Large intestine (tissue), 3 donors: Measurements from ENCODE around the gene EN1. TPM values are rescaled to one million over a fixed set of nuclear protein-coding genes. Genes with fewer than 3 reads are reported as not detected.

Experiments used
- DNase-seq, 2 donors: peaks; one replicate each; pipeline versions ENCODE4 v3.0.0 to v3.0.0-alpha.2; 2013
- H3K27ac ChIP-seq: one replicate; pipeline ENCODE4 v1.5.1; 2013; ENCODE audit warnings: low read length
- H3K27me3 ChIP-seq: 2 replicates; pipeline ENCODE4 v1.6.1; 2013; ENCODE audit warnings: low read length; ENCODE audit not compliant: control insufficient read depth, insufficient read depth
- H3K36me3 ChIP-seq: 2 replicates; pipeline ENCODE4 v1.6.1; 2013; ENCODE audit warnings: low read length; ENCODE audit not compliant: control insufficient read depth, insufficient read depth
- H3K4me1 ChIP-seq: one replicate; pipeline ENCODE4 v1.6.1; 2013; ENCODE audit warnings: low read length; ENCODE audit not compliant: control insufficient read depth, insufficient read depth
- H3K4me3 ChIP-seq: one replicate; pipeline ENCODE4 v1.5.1; 2013; ENCODE audit warnings: low read length
- H3K9me3 ChIP-seq: one replicate; pipeline ENCODE4 v1.6.1; 2013; ENCODE audit warnings: mild to moderate bottlenecking, low read depth, low read length, moderate library complexity; ENCODE audit not compliant: control insufficient read depth
- WGBS: methylation state at CpG from one replicate; pipeline ENCODE4 v1.1.5; 2013; ENCODE audit warnings: low lambda C conversion rate; ENCODE audit not compliant: insufficient coverage; 5-methylcytosine and 5-hydroxymethylcytosine counted together
- polyA plus RNA-seq: library from polyadenylated mRNA; unstranded; fragments of 120-200 nt; gene quantifications from one replicate; pipeline ENCODE4 v1.2.1, GENCODE V29; 2013

EN1 gene
- polyA plus RNA-seq, 1 donor: not detected

DNA sequence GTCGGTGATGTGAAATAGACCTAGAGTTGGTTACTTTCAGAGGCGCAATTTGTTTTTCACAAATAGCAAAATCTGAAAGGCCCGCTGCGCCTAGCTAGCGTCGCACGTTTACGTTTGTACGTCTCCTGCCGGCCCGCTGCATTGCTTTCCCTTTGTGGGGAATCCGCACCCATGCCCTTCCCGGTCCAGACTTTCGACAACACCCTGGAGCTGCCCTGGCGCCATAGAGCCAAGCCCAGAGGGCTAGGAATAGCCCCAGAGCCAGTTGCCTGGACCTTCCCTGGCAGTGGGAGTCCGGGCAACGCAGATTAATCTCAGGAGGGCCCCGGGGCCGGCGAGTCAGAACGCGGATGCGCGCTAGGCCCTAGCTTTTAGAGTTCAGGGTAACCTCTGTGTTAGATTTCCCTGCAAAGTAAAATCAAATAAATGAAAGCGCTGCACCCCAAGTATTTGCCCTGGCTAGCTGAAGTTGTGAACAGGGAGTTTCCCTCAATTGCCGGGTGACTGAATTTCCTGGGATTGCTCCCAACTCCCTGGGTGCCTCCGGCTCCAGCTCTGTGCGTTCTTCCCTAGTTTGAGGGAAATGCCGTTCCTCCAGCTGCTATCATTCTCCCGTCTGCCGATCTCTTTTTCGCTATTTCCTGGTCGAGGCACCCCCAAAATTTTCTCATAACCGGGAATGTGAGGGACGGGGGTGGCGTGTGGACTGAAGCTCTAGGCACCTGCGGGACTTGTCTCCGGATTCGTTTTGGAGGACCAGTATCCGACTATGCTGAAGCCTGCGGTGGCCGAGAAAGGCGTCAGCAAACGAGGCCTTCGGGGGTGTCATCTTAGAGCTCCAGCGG lies 1.2 kb upstream of the EN1 start:
- no peak overlapping the region for H3K27ac ChIP-seq
- no peak for DNase-seq
- peaks cover 96% of the 10 kb centered on the region for H3K27me3 ChIP-seq
- no peaks in the 10 kb centered on the region for H3K36me3 ChIP-seq
- 0% methylated on average over 1 of the region's 46 CpGs for WGBS
- no peak overlapping the region for H3K4me3 ChIP-seq
- H3K4me1 ChIP-seq: peaks cover 7% of the 10 kb centered on the region
- H3K9me3 ChIP-seq: peaks cover 8% of the 10 kb centered on the region

DNA sequence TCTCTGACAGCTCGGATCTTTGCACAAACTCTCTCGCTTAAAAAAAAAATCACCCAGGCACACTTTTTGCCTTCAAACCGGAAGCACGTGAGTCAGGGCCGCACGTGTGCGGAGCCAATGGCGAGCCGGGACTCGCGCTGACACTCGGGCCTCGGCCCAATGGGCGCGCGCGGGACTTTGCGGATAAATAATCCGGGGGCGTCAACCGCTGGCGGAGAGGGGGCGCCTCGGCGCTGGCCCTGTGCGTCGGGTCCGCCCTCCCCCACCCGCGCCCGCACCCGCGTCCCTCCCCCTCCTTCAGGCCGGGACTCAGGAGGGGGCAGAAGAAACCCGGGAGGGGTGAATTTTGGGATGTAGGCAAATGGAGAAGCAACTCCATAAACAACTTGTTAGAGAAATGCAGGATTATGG lies 319 bp upstream of the EN1 start:
- Histone ChIP-seq H3K9me3 (peaks cover 8% of the 10 kb centered on the region), H3K27me3 (peaks cover 96% of the 10 kb centered on the region), H3K4me1 (peaks cover 9% of the 10 kb centered on the region), H3K36me3 (no peaks in the 10 kb centered on the region), H3K4me3 (no peak overlapping the region), H3K27ac (no peak overlapping the region)
- DNase-seq: no peak
- no CpG with 5 or more reads among the region's 35 CpGs for WGBS

DNA sequence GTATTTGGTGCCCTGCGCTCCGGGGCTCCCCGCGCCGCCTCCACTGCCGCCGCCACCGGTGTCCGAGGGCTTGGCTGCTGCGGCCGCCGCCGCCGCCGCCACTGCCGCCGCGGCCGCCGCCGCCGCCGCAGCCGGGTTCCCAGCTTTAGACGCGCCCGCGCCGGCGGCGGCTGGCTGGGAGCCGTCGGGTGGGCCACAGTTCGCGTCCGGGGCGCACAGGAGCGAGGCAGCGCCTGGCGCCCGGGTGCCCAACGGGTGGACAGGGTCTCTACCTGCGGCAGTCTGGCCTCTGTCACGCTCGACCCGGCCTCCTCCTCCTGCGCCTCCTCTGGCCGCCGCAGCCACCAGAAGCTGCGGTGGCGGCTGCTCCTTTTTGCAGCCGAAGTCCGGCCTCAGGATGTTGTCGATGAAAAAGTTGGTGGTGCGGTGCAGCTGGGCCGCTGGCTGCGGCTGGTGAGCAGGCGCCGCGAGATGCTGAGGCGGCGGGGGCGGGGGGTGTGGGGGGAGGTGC lies 951 bp downstream of the EN1 start:
- peaks cover 96% of the 10 kb centered on the region for H3K27me3 ChIP-seq
- DNase-seq: no peak
- H3K9me3 ChIP-seq: peaks cover 14% of the 10 kb centered on the region
- H3K4me1 ChIP-seq: peaks cover 9% of the 10 kb centered on the region
- H3K27ac ChIP-seq: no peak overlapping the region
- WGBS: no CpG with 5 or more reads among the region's 63 CpGs
- no peaks in the 10 kb centered on the region for H3K36me3 ChIP-seq
- no peak overlapping the region for H3K4me3 ChIP-seq

DNA sequence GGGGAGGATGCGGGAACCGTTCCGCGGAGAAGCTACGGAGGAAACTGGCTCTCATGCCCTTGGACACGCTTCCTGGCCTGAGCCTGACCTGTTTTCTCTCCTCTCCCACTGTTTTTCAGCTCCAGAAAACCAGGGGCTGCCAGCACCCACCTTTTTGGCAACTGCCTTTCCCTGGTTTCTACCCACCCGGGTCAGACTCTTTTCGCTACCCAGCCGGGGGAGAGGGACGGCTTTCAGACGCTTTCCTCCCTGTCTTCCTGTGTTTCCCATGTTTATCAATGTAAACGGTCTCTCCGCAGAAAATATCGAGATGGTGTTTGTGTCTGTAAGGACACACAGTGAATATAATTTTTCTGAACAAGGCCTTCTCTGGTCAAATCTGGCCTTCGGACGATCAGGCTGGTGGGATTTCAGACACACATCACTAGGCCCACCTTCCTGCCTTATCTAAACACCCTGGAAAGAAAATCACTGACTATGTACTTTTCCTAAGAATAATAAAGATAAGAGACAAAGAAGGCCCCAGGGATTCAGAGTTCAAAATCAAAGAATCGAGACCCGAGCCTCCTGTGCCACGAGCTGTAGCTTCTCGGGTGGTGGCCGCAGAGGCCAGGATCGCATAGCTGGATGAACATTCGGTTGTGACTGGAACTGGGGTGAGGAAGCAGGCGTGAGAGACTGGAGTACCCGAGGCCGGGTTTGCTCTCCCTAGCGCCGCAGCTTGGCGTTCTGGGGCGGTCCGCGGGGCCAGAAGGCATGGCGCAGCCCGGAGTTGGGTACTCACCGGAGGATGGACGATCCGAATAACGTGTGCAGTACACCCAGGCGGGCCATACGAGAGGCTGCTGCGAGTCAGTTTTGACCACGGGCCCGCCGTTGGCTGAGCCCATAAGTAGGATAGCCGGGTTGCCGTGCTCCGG lies 1.7 kb downstream of the EN1 start:
- no CpG with 5 or more reads among the region's 47 CpGs for WGBS
- Histone ChIP-seq H3K27me3 (peaks cover 96% of the 10 kb centered on the region), H3K4me1 (peaks cover 9% of the 10 kb centered on the region), H3K4me3 (no peak overlapping the region), H3K27ac (no peak overlapping the region), H3K36me3 (no peaks in the 10 kb centered on the region), H3K9me3 (peaks cover 17% of the 10 kb centered on the region)
- DNase-seq: no peak

DNA sequence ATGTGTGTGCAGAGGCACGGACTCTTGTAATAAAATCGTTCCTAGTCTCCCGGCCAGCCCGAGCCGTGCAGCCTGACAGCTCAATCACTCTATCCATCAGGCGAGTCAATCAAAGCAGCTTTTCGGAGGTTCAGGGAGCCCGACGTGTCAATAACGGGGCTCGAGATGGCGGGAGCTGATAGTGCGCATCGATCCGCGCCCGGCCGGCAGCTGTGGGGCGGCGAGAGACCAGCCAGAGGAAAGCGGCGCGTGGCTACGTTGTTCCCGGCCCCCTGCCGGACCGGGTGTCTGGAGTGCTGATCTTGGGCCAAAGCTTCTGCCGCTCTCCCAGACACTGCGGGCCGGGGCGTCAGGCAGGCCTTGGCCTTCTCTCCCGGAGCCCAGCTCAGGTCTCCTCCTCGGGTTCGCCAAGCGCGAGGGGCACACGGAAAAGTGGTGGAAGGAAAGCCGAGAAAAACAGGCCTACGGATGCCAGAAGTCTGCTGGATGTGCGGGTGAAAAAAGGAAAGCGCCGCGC lies 2.4 kb downstream of the EN1 start:
- WGBS: 0% methylated on average over 1 of the region's 43 CpGs
- peaks cover 17% of the 10 kb centered on the region for H3K9me3 ChIP-seq
- H3K27ac ChIP-seq: no peak overlapping the region
- H3K4me3 ChIP-seq: no peak overlapping the region
- H3K27me3 ChIP-seq: peaks cover 96% of the 10 kb centered on the region
- H3K4me1 ChIP-seq: peaks cover 9% of the 10 kb centered on the region
- DNase-seq: no peak
- H3K36me3 ChIP-seq: no peaks in the 10 kb centered on the region

DNA sequence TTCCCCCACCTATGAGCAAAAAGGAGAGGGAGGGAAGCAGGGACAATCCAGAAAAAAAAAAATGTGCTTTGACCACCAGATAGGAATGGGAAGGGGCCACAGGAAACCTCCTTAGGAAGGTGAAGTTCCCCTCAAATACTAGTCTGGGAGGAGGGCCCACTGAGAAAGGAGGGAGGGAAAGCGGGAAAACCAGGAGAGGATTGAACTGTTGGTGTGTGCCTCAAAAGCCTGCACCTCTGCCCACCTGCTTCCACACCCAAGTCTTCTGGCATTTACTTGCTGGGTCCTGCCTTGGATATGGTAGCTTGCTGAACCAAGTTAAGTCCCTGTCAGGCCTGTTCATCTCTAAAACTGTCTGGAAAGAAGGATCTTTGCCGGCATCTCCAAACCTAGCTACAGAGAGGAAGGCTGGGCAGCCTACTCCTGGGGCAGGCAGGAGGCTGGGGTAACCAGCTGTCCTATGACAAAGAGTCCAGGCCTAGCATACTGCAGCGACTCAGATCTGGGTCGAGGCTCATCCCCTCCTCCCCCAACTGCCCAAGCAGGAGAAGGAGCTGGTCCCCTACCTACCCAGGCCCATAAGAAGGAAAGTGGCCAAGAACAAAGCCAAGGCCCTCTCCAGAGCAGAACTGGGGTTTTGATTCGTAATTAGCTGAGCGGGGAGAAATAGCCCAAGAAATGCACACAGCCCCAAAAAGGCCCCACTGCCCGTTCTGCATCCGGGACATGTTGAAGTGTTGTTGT lies 3.0 kb downstream of the EN1 start:
- H3K4me1 ChIP-seq: peaks cover 9% of the 10 kb centered on the region

DNA sequence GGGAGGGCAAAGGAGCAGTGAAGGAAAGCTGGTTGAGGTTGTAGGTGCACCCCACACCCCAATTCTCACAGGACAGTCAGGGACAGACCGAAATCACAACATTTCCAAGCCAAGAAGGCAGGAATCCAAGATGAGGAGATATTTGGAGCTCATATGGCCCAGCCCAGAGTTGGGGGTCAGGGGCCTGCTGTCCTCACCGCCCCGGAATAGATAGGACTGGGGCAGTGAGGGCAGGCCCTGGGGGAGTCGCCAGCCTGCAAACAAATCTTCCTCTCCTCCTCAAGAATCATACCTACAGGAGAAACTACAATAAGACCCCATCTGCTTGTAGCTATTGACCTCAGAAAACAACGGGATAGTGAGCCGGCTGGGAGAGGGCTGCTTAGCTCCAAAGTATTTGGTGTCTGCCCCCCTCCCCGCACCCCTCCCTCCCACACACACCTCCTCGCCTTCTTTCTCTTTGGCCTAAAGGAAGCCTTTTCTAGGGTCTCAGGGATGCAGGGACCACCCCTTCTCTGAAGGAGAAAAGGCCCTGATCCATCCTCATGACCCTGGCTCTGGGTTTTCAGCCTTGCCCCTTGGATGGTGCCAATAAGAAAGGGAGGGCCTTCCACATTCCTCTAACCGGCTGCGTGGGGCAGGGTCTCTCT lies 3.8 kb downstream of the EN1 start:
- Histone ChIP-seq H3K36me3 (no peaks in the 10 kb centered on the region), H3K4me3 (no peak overlapping the region), H3K4me1 (peaks cover 9% of the 10 kb centered on the region), H3K27me3 (peaks cover 96% of the 10 kb centered on the region), H3K27ac (no peak overlapping the region), H3K9me3 (peaks cover 17% of the 10 kb centered on the region)
- no peak for DNase-seq
- no CpG with 5 or more reads among the region's 10 CpGs for WGBS

More for the DNA sequence above, 3.0 kb downstream of the EN1 start:
- Histone ChIP-seq H3K36me3 (no peaks in the 10 kb centered on the region), H3K9me3 (peaks cover 17% of the 10 kb centered on the region), H3K27me3 (peaks cover 96% of the 10 kb centered on the region), H3K27ac (no peak overlapping the region), H3K4me3 (no peak overlapping the region)
- no CpG with 5 or more reads among the region's 8 CpGs for WGBS
- no peak for DNase-seq

DNA sequence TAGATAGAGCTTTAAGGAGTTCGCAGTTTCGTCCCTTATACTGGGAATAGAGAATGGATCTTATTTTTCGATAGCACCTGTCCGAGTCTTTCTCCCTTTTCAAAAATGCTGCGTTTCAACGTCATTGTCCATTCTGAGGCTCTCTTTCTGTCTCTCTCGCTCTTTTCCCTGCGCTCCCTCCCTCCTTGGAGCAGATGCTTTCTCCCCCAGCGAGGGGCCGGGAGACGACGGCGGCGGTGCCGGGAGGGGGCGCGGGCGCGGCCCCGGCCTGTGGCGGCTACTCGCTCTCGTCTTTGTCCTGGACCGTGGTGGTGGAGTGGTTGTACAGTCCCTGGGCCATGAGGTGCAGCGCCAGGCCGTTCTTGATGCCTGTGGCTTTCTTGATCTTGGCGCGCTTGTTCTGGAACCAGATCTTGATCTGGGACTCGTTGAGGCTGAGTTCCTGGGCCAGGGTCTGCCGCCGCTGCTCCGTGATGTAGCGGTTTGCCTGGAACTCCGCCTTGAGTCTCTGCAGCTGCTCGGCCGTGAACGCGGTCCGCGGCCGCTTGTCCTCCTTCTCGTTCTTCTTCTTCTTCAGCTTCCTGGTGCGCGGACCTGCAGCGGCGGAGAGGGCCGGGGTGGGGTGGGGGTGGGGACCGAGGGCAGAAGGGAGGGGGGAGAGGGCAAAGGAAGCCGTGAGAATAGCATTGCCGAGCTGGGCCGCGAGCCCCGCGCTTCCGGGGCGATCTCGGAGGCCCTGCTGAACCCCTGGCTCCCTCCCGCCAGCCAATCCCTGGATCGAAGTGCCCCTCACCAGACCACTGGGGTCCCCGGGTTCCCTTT lies 4.6 kb downstream of the EN1 start:
- H3K9me3 ChIP-seq: peaks cover 17% of the 10 kb centered on the region
- peaks cover 9% of the 10 kb centered on the region for H3K4me1 ChIP-seq
- 0% methylated on average over 5 of the region's 60 CpGs for WGBS
- H3K27ac ChIP-seq: no peak overlapping the region
- no peaks in the 10 kb centered on the region for H3K36me3 ChIP-seq
- no peak overlapping the region for H3K4me3 ChIP-seq
- H3K27me3 ChIP-seq: peaks cover 96% of the 10 kb centered on the region
- DNase-seq: no peak
